DND-41 (cell line): ENCODE data around the gene TALDO1.
A peak's percentile ranks its signal among the peaks of the same experiment; 100 is the strongest.

Experiments
- ATAC-seq: fragments of 200-7000 bp; cut with Tn5 transposase; 3 replicates; pipeline ENCODE4 v1.9.1; 2021; ENCODE audit warnings: low read depth; ENCODE audit not compliant: insufficient read depth
- DNase-seq: peaks from one replicate; pipeline ENCODE4 v3.0.0-alpha.2; 2020
- H2AFZ ChIP-seq: 2 replicates; pipeline ENCODE4 v1.6.0; 2012; ENCODE audit warnings: low read depth, low read length
- H3K27ac ChIP-seq: 2 replicates; pipeline ENCODE4 v1.5.1; 2012; ENCODE audit warnings: low read length, inconsistent platforms
- H3K27me3 ChIP-seq: fragments of 200-600 bp; sonication (generic); 2 replicates; pipeline ENCODE4 v1.6.0; 2012; ENCODE audit warnings: low read length, mild to moderate bottlenecking, inconsistent platforms; ENCODE audit not compliant: insufficient read depth, poor library complexity
- H3K36me3 ChIP-seq: 2 replicates; pipeline ENCODE4 v1.5.1; 2012; ENCODE audit warnings: low read length, inconsistent platforms; ENCODE audit not compliant: insufficient read depth
- H3K4me1 ChIP-seq: 2 replicates; pipeline ENCODE4 v1.5.1; 2012; ENCODE audit warnings: mild to moderate bottlenecking, low read length; ENCODE audit not compliant: insufficient read depth
- H3K4me2 ChIP-seq: 2 replicates; pipeline ENCODE4 v1.6.0; 2012; ENCODE audit warnings: mild to moderate bottlenecking, moderate library complexity, low read length, inconsistent platforms; ENCODE audit not compliant: insufficient read depth
- H3K4me3 ChIP-seq, 2 experiments: fragments of 200-600 bp in 1 of 2; shearing (Covaris generic) in 1 of 2; 2 replicates each; pipeline ENCODE4 v1.5.1; 2012 to 2016; ENCODE audit warnings: inconsistent platforms in 2 of 2, low read length in 2 of 2, mild to moderate bottlenecking in 2 of 2, low read depth in 1 of 2, moderate library complexity in 1 of 2
- H3K79me2 ChIP-seq: 2 replicates; pipeline ENCODE4 v1.6.0; 2012; ENCODE audit warnings: low read length, inconsistent platforms; ENCODE audit not compliant: insufficient read depth
- H3K9ac ChIP-seq: 2 replicates; pipeline ENCODE4 v1.6.0; 2012; ENCODE audit warnings: low read depth, mild to moderate bottlenecking, inconsistent platforms, low read length, moderate library complexity
- H3K9me3 ChIP-seq: 2 replicates; pipeline ENCODE4 v1.5.1; 2012; ENCODE audit warnings: low read length, moderate library complexity, mild to moderate bottlenecking, inconsistent platforms; ENCODE audit not compliant: insufficient read depth, severe bottlenecking
- H4K20me1 ChIP-seq: 2 replicates; pipeline ENCODE4 v1.6.0; 2012; ENCODE audit warnings: low read length; ENCODE audit not compliant: insufficient read depth
- CTCF ChIP-seq: IDR thresholded peaks from 2 replicates; pipeline ENCODE4 v1.5.1; 2012; ENCODE audit warnings: borderline replicate concordance, low read length, moderate library complexity, mild to moderate bottlenecking; ENCODE audit not compliant: poor library complexity, severe bottlenecking; ENCODE audit errors: extremely low read depth
- EZH2 ChIP-seq: IDR thresholded peaks from 3 replicates; pipeline ENCODE4 v1.6.1; 2012; ENCODE audit warnings: borderline replicate concordance, low read depth, mild to moderate bottlenecking, moderate library complexity, low read length, inconsistent platforms; ENCODE audit not compliant: severe bottlenecking

Gene TALDO1

GRCh38 chr11:789943-790342 lies 42.7 kb downstream of the TALDO1 start, which contains the start of gene CEND1:
TSS of gene CEND1 (minus strand) at chr11:790090. CDS start at chr11:788576, 1,514 bp downstream.
- H3K9me3 ChIP-seq, result no peaks in the 10 kb centered on the region
- DNase-seq (no peak), ATAC-seq (no peak)
- no peak within 1 kb of the TSS for H2AFZ ChIP-seq
- TF ChIP-seq EZH2, result no peak
- no peak for TF ChIP-seq CTCF
- peaks cover 25% of the 10 kb centered on the region for H4K20me1 ChIP-seq
- H3K4me2 ChIP-seq, result no peak within 1 kb of the TSS
- H3K36me3 ChIP-seq, result peaks cover 29% of the 10 kb centered on the region
- H3K27me3 ChIP-seq, result no peaks in the 10 kb centered on the region
- no peak within 1 kb of the TSS for H3K9ac ChIP-seq
- no peak within 1 kb of the TSS for H3K27ac ChIP-seq
- H3K4me1 ChIP-seq, result peaks cover 3% of the 10 kb centered on the region
- no peaks in the 10 kb centered on the region for H3K79me2 ChIP-seq
- no peak within 1 kb of the TSS for H3K4me3 ChIP-seq

GRCh38 chr11:790721-791564 lies 43.7 kb downstream of the TALDO1 start:
- Histone ChIP-seq H3K36me3 (peaks cover 29% of the 10 kb centered on the region), H3K4me1 (peaks cover 13% of the 10 kb centered on the region), H3K4me3 (no peak overlapping the region), H3K9me3 (no peaks in the 10 kb centered on the region), H3K9ac (no peak overlapping the region), H3K79me2 (peaks cover 7% of the 10 kb centered on the region), H3K4me2 (no peak overlapping the region), H4K20me1 (peaks cover 33% of the 10 kb centered on the region), H3K27ac (no peak overlapping the region), H2AFZ (no peak overlapping the region), H3K27me3 (no peaks in the 10 kb centered on the region)
- TF ChIP-seq CTCF, result no peak
- TF ChIP-seq EZH2, result no peak
- DNase-seq (no peak), ATAC-seq (0 out of 3 replicates have a peak, but pooled peaks have one; percentile 10)

- H3K36me3 ChIP-seq, result peaks cover 29% of the 10 kb centered on the region
- no peak overlapping the region for H3K4me2 ChIP-seq
- H3K79me2 ChIP-seq, result peaks cover 16% of the 10 kb centered on the region
- H3K9ac ChIP-seq, result no peak overlapping the region
- TF ChIP-seq EZH2 (no peak), CTCF (no peak)
- H3K4me1 ChIP-seq, result peaks cover 22% of the 10 kb centered on the region
- H3K27me3 ChIP-seq, result no peaks in the 10 kb centered on the region
- DNase-seq (no peak), ATAC-seq (no peak)
- H3K27ac ChIP-seq, result no peak overlapping the region
- no peaks in the 10 kb centered on the region for H3K9me3 ChIP-seq
- no peak overlapping the region for H3K4me3 ChIP-seq
- peaks cover 37% of the 10 kb centered on the region for H4K20me1 ChIP-seq
- no peak overlapping the region for H2AFZ ChIP-seq
Observed at GRCh38 chr11:791658-792534, 44.6 kb downstream of the TALDO1 start.
